SH-SY5Y (cell line): ENCODE data around the gene MYO3A.

Source experiments
- GATA2 ChIP-seq: IDR thresholded peaks from 2 replicates; pipeline ENCODE4 v1.6.1; 2011; ENCODE audit warnings: mild to moderate bottlenecking, low read depth, low read length
- GATA3 ChIP-seq: IDR thresholded peaks from 2 replicates; pipeline ENCODE4 v1.6.1; 2011; ENCODE audit warnings: low read depth, mild to moderate bottlenecking, low read length, moderate library complexity

- TF ChIP-seq GATA2 (no peak), GATA3 (no peak)
Measured at GRCh38 chr10:25988583-25988982, 54.6 kb downstream of the MYO3A start.
